GM06990 (cell line): ENCODE data around the gene CKAP4.

Source experiments
- DNase-seq: peaks from one replicate; pipeline ENCODE4 v3.0.0-alpha.2; 2011; ENCODE audit not compliant: insufficient read length; ENCODE audit errors: extremely low read depth
- H3K27me3 ChIP-seq: replicated peaks from 2 replicates; pipeline ENCODE4 v1.6.0; 2011; ENCODE audit warnings: low read length; ENCODE audit not compliant: control insufficient read depth, insufficient read depth
- H3K36me3 ChIP-seq: 2 replicates; pipeline ENCODE4 v1.5.1; 2011; ENCODE audit warnings: low read length; ENCODE audit not compliant: control insufficient read depth, insufficient read depth
- H3K4me3 ChIP-seq: replicated peaks from 2 replicates; pipeline ENCODE4 v1.5.1; 2011; ENCODE audit warnings: low read depth, mild to moderate bottlenecking, control low read depth, low read length
- CTCF ChIP-seq: IDR thresholded peaks from 2 replicates; pipeline ENCODE4 v1.5.1; 2011; ENCODE audit warnings: low read length, control low read depth, mild to moderate bottlenecking, inconsistent platforms; ENCODE audit not compliant: insufficient read depth, poor library complexity, severe bottlenecking

CKAP4 gene

DNA sequence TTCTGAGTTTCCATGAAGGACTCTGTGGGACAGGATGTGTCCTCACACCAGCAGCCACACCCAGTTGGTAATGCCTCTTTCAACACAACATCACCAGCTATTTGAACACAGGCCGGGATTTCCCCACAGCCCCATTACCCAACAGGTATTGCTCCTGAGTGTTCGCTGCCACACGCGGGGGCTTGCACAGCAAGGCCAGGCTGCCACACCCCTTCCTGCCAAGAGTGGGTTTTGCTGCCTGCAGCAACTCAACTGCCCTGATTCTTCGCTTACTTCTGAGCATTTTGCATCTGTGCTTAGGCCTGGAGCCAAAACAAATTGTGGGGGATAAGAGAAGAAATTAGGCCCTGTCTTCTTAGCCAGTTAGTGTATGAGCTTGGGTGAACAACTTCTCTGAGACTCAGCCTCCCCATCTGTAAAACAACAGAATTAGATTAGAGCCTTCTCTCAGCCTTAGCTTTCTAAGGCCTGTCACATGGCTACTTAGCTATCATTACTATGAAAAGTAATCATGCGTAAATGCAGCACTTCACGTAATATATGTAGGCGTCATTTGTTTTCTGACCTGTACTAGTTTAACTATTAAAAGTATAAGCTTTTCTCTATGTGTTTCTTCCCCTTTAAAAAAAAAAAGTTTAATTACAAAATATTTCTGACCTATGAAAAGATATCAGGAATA is 20.0 kb downstream of the CKAP4 start:
- TF ChIP-seq CTCF = no peak
- H3K27me3 ChIP-seq = no peaks in the 10 kb centered on the region
- H3K4me3 ChIP-seq = no peak overlapping the region
- no peaks in the 10 kb centered on the region for H3K36me3 ChIP-seq
- no peak for DNase-seq

DNA sequence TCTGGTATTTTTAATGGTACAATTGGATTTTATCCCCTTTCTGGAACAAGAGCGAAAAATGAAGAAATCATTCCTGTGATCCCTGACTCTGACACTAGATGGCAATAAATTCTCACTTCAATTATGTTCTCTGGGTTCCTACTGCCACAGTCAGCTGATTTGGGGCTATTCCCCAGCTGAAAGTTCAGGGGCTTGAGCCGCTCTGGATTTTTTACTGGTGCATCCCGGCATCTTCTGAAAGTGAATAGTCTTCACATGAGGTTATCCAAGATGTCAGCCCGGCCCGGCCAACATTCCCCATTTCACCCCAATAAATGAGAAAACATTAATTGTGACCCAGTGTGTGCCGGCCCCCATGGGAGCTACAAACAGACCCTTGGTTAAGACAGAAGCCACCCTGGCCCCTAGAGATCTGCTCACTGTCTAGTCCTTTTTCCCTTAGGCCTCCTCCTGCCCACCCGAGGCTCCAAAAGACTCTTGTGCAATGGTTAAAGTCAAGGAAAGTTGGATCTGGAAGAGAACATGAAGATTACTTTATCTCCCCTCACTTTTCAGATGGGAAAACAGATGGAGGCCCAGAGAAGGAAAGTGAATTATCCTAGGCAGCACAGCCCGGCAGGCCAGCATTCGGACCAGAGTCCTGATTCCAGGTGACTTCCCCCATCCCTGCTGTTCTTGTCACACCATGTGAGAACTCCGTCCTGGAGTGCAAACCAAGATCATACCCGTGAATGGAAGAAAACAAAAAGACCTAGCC is 20.8 kb downstream of the CKAP4 start:
- TF ChIP-seq CTCF = peak; percentile 60
- no peak for DNase-seq

DNA sequence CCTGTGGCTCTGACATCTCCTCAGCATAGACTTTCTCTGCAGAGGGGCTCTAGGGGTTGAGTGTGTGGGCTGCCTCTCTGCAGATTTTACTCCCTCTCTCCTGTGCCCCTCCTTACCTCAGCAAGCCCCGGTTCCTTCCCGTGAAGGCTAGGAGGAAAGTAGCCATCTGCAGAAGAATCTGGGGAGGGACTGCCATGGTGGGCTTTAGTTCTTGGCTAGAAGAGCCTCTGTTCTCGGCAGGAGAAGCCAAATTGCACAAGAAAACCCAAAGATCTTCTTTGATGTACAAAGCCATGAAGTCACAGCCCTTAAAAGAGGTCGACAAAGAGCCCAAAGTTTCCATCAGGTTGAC is 23.5 kb downstream of the CKAP4 start:
- DNase-seq = no peak
- Histone ChIP-seq H3K36me3 (no peaks in the 10 kb centered on the region), H3K4me3 (no peak overlapping the region), H3K27me3 (no peaks in the 10 kb centered on the region)
- TF ChIP-seq CTCF = no peak

More for the DNA sequence above, 20.8 kb downstream of the CKAP4 start:
- Histone ChIP-seq H3K36me3 (no peaks in the 10 kb centered on the region), H3K27me3 (no peaks in the 10 kb centered on the region), H3K4me3 (no peak overlapping the region)

GRCh38 chr12:106223485-106224354 is 24.1 kb downstream of the CKAP4 start:
- Histone ChIP-seq H3K27me3 (no peaks in the 10 kb centered on the region), H3K4me3 (no peak overlapping the region), H3K36me3 (no peaks in the 10 kb centered on the region)
- TF ChIP-seq CTCF = peak; percentile 96
- DNase-seq = no peak

DNA sequence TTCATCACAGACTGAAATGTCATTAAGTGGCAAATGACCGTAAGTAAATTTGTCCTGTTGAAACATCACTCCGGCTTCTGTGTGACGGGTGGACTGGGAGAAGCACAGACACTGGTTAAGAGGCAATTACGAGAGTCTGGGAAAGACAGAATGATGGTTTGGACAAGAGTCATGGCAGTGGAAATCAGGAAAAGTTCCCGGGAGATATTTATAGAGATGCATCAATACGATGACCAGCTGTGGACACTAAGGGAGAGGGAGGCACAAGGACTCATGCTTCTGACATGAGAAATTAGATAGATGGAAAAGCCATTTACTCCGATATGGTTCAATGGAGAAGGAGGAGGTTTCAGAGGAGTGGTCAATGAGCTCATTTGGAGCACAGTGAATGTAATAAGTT is 27.3 kb downstream of the CKAP4 start:
- DNase-seq = no peak
- Histone ChIP-seq H3K36me3 (no peaks in the 10 kb centered on the region), H3K27me3 (no peaks in the 10 kb centered on the region), H3K4me3 (no peak overlapping the region)
- no peak for TF ChIP-seq CTCF
